Upper lobe of left lung (tissue), 4 donors: ENCODE measurements around the gene SPRR5.

ENCODE experiments used
- CTCF ChIP-seq, 6 experiments: fragments of 450-650 bp in 4 of 6; fragments of 200-600 bp in 2 of 6; sonication (generic) in 2 of 6; IDR thresholded peaks; one replicate each; pipeline ENCODE4 v1.5.1; 2016 to 2019; ENCODE audit warnings: antibody characterized with exemption in 6 of 6
- POLR2AphosphoS5 ChIP-seq, 2 donors: sonication (generic); formaldehyde crosslinking; IDR thresholded peaks; one replicate each; pipeline ENCODE4 v1.5.1; 2017; ENCODE audit warnings: antibody characterized with exemption in 2 of 2

- no peak for TF ChIP-seq POLR2AphosphoS5 (IDR thresholded peaks at IDR 0.05)
- TF ChIP-seq CTCF (IDR thresholded peaks at IDR 0.05): no peak
These were observed 30.6 kb downstream of the SPRR5 start for GRCh38 chr1:152977614-152978013.
